Loucy (cell line): ENCODE results near the gene RASSF7.

Experiments used
- H2AFZ ChIP-seq: fragments of 200-600 bp; sonication (generic); 2 replicates; pipeline ENCODE4 v1.6.0; 2016; ENCODE audit warnings: antibody characterized with exemption, mild to moderate bottlenecking, low read length, moderate library complexity
- H3F3A ChIP-seq: fragments of 200-600 bp; 2 replicates; pipeline ENCODE4 v1.6.0; 2016; ENCODE audit warnings: antibody characterized with exemption, low read depth, mild to moderate bottlenecking
- H3K27me3 ChIP-seq: fragments of 200-600 bp; sonication (generic); 2 replicates; pipeline ENCODE4 v1.6.1; 2014; ENCODE audit warnings: low read length, mild to moderate bottlenecking; ENCODE audit not compliant: insufficient read depth, poor library complexity, severe bottlenecking
- H3K36me3 ChIP-seq: fragments of 200-600 bp; sonication (generic); 2 replicates; pipeline ENCODE4 v1.6.1; 2016; ENCODE audit warnings: low read length; ENCODE audit not compliant: insufficient read depth
- H3K4me1 ChIP-seq: fragments of 200-600 bp; sonication (generic); 2 replicates; pipeline ENCODE4 v1.5.1; 2014; ENCODE audit warnings: low read length, mild to moderate bottlenecking; ENCODE audit not compliant: insufficient read depth, poor library complexity, severe bottlenecking
- H3K4me2 ChIP-seq: fragments of 200-600 bp; sonication (generic); 2 replicates; pipeline ENCODE4 v1.6.0; 2014; ENCODE audit warnings: antibody characterized with exemption, low read length, low read depth, mild to moderate bottlenecking; ENCODE audit not compliant: poor library complexity, severe bottlenecking
- H3K4me3 ChIP-seq: fragments of 200-600 bp; sonication (generic); 2 replicates; pipeline ENCODE4 v1.5.1; 2014; ENCODE audit warnings: low read length, mild to moderate bottlenecking, mixed read lengths; ENCODE audit not compliant: poor library complexity, severe bottlenecking
- H3K79me2 ChIP-seq: fragments of 200-600 bp; sonication (generic); 2 replicates; pipeline ENCODE4 v1.6.1; 2014; ENCODE audit warnings: low read length; ENCODE audit not compliant: insufficient read depth
- H3K9ac ChIP-seq: fragments of 200-600 bp; sonication (generic); 2 replicates; pipeline ENCODE4 v1.6.0; 2014; ENCODE audit warnings: mild to moderate bottlenecking, low read depth, low read length, moderate library complexity; ENCODE audit not compliant: poor library complexity, severe bottlenecking
- H3K9me2 ChIP-seq: fragments of 200-600 bp; sonication (generic); replicated peaks from 2 replicates; pipeline ENCODE4 v1.6.1; 2016; ENCODE audit warnings: low read depth, low read length, mixed read lengths
- H3K9me3 ChIP-seq: fragments of 200-600 bp; sonication (generic); 2 replicates; pipeline ENCODE4 v1.6.1; 2014; ENCODE audit warnings: mild to moderate bottlenecking, antibody characterized with exemption, low read length, low read depth; ENCODE audit not compliant: insufficient read depth
- H4K20me1 ChIP-seq: fragments of 200-600 bp; sonication (generic); 2 replicates; pipeline ENCODE4 v1.6.0; 2014; ENCODE audit warnings: antibody characterized with exemption, low read length, mild to moderate bottlenecking; ENCODE audit not compliant: insufficient read depth, poor library complexity, severe bottlenecking
- EZH2phosphoT487 ChIP-seq: fragments of 200-600 bp; IDR thresholded peaks from 2 replicates; pipeline ENCODE4 v1.6.1; 2018; ENCODE audit warnings: antibody characterized with exemption, mild to moderate bottlenecking, moderate library complexity, borderline replicate concordance
- TF ChIP-seq, protein P1 (sequence below): fragments of 200-600 bp; sonication (generic); conservative IDR thresholded peaks from 2 replicates; pipeline ENCODE4 v1.5.1; 2014; ENCODE audit warnings: mild to moderate bottlenecking, antibody characterized with exemption, low read length

The RASSF7 gene

DNA sequence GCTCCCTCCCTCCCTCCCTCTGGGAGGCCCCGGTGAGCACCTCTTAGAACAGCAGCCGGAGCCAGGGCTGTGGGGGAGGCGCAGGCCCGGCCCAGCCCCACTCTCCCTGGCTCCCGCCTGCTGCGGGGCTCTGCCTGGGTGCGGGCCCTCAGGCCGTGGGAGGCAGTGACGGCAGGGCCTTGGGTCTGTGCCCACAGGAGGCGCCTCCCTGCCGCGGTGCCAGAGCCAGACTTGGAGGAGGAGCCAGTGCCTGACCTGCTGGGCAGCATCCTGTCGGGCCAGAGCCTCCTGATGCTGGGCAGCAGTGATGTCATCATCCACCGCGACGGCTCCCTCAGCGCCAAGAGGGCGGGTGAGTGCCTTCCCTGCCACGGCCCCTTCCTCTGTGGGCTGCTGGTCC lies 45.5 kb downstream of the RASSF7 start:
- H3K36me3 ChIP-seq, result peaks cover 97% of the 10 kb centered on the region; the same call in 1 of the 2 replicates
- H3F3A ChIP-seq, result no peaks in the 10 kb centered on the region
- H3K4me3 ChIP-seq, result no peak overlapping the region
- H3K4me2 ChIP-seq, result no peak overlapping the region
- no peaks in the 10 kb centered on the region for H3K9me2 ChIP-seq
- no peak for TF ChIP-seq EZH2phosphoT487
- TF ChIP-seq, protein P1, sequence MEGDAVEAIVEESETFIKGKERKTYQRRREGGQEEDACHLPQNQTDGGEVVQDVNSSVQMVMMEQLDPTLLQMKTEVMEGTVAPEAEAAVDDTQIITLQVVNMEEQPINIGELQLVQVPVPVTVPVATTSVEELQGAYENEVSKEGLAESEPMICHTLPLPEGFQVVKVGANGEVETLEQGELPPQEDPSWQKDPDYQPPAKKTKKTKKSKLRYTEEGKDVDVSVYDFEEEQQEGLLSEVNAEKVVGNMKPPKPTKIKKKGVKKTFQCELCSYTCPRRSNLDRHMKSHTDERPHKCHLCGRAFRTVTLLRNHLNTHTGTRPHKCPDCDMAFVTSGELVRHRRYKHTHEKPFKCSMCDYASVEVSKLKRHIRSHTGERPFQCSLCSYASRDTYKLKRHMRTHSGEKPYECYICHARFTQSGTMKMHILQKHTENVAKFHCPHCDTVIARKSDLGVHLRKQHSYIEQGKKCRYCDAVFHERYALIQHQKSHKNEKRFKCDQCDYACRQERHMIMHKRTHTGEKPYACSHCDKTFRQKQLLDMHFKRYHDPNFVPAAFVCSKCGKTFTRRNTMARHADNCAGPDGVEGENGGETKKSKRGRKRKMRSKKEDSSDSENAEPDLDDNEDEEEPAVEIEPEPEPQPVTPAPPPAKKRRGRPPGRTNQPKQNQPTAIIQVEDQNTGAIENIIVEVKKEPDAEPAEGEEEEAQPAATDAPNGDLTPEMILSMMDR, result no peak
- no peaks in the 10 kb centered on the region for H4K20me1 ChIP-seq
- H3K9ac ChIP-seq, result no peak overlapping the region
- no peaks in the 10 kb centered on the region for H3K79me2 ChIP-seq
- H3K4me1 ChIP-seq, result no peaks in the 10 kb centered on the region
- no peaks in the 10 kb centered on the region for H3K9me3 ChIP-seq
- no peaks in the 10 kb centered on the region for H3K27me3 ChIP-seq
- H2AFZ ChIP-seq, result no peak overlapping the region

DNA sequence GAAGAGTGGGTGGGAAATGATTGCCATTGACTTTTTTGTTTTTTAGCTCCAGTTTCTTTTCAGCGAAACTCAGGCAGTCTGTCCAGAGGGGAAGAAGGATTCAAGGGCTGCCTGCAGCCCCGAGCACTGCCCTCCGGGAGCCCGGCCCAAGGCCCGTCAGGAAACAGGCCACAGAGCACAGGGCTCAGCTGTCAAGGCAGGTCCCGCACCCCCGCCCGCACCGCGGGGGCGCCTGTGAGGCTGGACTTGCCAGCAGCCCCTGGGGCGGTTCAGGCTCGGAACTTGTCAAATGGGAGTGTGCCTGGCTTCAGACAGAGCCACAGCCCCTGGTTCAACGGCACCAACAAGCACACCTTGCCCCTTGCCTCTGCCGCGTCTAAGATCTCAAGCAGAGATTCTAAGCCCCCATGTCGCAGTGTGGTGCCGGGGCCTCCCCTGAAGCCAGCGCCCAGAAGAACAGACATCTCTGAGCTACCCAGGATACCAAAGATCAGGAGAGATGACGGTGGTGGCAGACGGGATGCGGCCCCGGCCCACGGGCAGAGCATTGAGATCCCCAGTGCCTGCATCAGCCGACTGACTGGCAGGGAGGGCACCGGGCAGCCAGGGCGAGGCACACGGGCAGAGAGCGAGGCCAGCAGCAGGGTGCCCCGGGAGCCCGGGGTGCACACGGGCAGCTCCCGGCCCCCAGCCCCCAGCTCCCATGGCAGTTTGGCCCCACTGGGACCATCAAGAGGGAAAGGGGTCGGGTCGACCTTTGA lies 46.4 kb downstream of the RASSF7 start:
- Histone ChIP-seq H3K4me2 (no peak overlapping the region), H3K9me2 (no peaks in the 10 kb centered on the region), H3K9me3 (no peaks in the 10 kb centered on the region), H3K4me1 (no peaks in the 10 kb centered on the region), H3K27me3 (no peaks in the 10 kb centered on the region), H2AFZ (no peak overlapping the region), H4K20me1 (no peaks in the 10 kb centered on the region), H3K4me3 (no peak overlapping the region), H3K36me3 (peaks cover 97% of the 10 kb centered on the region; the same call in 1 of the 2 replicates), H3K79me2 (no peaks in the 10 kb centered on the region), H3F3A (no peaks in the 10 kb centered on the region), H3K9ac (no peak overlapping the region)
- TF ChIP-seq EZH2phosphoT487, result no peak
- TF ChIP-seq, protein P1, result no peak

DNA sequence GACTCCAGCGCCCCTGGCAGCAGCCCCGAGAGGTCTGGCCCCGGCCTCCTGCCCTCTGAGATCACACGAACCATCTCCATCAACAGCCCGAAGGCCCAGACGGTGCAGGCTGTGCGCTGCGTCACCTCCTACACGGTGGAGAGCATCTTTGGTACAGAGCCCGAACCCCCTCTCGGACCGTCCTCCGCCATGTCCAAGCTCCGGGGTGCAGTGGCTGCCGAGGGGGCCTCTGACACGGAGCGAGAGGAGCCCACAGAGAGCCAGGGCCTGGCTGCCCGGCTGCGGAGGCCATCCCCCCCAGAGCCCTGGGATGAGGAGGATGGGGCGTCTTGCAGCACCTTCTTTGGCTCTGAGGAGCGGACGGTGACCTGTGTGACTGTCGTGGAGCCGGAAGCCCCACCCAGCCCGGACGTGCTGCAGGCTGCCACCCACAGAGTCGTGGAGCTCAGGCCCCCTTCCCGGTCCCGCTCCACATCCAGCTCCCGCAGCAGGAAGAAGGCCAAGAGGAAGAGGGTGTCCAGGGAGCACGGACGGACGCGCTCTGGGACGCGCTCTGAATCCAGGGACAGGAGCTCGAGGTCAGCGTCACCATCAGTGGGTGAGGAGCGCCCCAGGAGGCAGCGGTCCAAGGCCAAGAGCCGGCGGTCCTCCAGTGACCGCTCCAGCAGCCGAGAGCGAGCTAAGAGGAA lies 47.3 kb downstream of the RASSF7 start:
- Histone ChIP-seq H3K36me3 (peaks cover 96% of the 10 kb centered on the region; the same call in 1 of the 2 replicates), H3K9me3 (no peaks in the 10 kb centered on the region)

More for the DNA sequence above, 47.3 kb downstream of the RASSF7 start:
- no peaks in the 10 kb centered on the region for H3F3A ChIP-seq
- H3K9ac ChIP-seq, result no peak overlapping the region
- no peaks in the 10 kb centered on the region for H3K79me2 ChIP-seq
- H4K20me1 ChIP-seq, result peaks cover 8% of the 10 kb centered on the region
- no peak overlapping the region for H3K4me3 ChIP-seq
- H3K4me2 ChIP-seq, result no peak overlapping the region
- no peak overlapping the region for H2AFZ ChIP-seq
- TF ChIP-seq EZH2phosphoT487, result no peak
- TF ChIP-seq, protein P1, result no peak
- H3K27me3 ChIP-seq, result no peaks in the 10 kb centered on the region
- no peaks in the 10 kb centered on the region for H3K9me2 ChIP-seq
- no peaks in the 10 kb centered on the region for H3K4me1 ChIP-seq
